GM21390 (cell line): ENCODE data around the gene MKNK2.
A peak's percentile ranks its signal among the peaks of the same experiment; 100 is the strongest.
"Not testable (repeated sequence)": the region's sequence is repeated elsewhere in the genome, so short reads cannot be mapped to it uniquely, and the experiment has no call there.

ENCODE experiments used
- ATAC-seq: cut with Tn5 transposase; IDR thresholded peaks from one replicate; pipeline ENCODE4 v1.9.1; 2021; ENCODE audit not compliant: unreplicated experiment

MKNK2 gene

DNA sequence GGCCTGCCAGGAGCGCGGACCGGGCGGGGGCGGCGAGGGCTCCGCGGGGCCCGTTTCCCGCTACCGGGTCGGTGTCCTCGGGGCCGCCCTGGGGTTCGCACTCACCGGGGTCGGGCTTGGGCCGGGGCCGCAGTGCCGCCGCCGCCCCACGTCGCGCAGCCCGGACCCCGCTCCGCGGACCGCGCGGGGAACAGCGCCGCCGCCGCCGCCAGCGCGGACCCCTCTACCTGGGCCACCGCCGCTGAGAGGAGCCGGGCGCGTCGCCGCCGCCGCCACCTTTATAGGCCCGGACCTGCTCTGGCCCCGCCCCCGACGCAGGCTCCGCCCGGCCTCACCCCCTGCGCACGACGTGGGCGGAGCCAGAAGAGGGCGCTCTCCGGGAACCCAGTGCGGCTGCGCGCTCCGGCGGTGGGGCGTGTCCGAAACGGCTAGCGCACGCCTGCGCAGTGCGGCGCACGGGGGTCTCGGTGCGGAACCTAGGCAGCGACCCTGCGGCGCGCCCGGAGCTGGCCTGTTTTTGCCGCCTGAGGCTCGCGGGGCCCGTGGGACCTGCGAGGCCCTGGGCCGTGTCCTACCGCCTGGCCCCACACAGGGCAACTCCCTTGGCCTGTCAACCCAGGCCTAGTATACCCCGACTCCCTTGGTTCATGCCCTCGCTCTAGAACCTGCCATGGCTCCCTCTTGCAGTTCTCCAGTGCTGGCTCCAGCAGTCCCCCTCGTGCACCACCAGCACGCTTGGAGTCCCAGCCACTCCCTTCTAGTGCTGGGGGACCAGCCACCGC, at the start of gene MKNK2:
Gene MKNK2, minus strand, starts transcription at position 254 of the 782 bp plus-strand sequence. CDS start 393 bp downstream, outside the sequence.
- ATAC-seq, result peak; percentile 37

DNA sequence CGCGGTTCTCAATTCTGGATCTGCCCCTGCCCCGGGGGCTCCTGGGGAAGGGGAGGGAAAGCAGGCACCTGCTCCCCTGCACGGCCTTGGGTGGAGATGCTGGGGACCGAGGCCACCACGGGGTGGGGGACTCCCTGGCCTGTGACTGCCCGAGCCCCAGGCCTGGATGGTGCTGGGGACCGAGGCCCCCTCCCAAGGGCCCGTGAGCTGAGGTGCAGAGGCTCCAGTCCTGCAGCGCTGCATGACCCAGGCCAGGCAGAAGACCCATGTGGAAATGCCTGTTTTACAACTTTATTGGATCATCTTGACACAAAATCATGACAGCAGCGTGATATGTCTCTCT, 49.6 kb upstream of the MKNK2 start:
- ATAC-seq, result no peak

DNA sequence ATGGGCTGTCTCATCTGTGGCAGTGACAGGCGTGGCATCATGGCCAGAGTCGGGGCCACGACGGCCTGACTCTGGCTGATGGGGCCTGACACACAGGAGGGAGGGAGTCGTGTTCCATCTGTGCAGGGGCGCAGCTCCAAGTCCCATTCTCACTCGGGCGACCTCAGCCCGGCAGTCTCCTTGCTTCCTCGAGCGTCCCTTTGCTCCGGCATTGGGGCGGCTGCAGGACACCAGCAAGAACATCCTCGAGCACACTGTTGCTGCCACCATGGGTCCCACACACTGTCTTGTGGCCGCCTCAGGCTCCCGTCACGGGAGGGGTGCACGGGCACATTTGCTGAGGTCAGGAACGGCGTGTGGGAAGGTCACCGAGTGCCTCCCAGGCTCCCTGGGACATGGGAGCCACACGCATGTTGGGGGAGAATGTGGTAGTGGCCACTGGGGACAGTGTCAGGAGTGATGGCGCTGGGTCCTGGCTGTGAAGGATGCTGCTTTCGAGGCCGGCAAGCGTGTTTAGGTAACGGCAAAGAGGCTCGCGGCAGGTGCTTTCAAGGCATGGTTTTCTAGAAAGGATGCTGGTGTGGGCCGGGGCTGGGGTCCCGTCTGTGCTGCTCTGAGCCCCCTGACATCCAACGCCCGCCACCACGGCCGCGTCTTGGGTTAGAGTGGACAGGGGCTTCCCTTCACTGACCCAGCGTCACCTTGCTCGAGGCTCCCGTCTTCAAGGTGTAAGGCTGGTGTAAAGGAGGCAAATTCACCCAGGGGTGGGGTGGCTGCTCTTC, 49.1 kb upstream of the MKNK2 start:
- ATAC-seq, result no peak

DNA sequence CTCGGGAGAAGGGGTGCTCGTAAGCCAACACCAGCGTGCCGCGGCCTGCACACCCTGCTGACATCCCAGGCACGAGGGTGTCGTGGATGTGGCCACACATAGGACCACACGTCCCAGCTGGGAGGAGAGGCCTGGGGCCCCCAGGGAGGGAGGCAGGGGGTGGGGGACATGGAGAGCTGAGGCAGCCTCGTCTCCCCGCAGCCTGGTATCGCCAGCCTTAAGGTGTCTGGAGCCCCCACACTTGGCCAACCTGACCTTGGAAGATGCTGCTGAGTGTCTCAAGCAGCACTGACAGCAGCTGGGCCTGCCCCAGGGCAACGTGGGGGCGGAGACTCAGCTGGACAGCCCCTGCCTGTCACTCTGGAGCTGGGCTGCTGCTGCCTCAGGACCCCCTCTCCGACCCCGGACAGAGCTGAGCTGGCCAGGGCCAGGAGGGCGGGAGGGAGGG, 48.0 kb upstream of the MKNK2 start:
- ATAC-seq, result no peak

DNA sequence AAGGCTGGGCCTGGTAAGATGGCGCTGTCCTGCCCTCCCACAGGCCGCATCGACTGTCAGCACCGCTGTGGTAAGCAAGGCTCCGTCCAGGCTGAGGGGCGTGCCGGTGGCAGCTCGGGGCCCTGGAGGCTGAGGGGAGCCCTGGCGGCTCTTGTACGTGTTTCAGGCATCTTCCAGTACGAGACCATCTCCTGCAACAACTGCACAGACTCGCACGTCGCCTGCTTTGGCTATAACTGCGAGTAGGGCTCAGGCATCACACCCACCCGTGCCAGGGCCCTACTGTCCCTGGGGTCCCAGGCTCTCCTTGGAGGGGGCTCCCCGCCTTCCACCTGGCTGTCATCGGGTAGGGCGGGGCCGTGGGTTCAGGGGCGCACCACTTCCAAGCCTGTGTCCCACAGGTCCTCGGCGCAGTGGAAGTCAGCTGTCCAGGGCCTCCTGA, 46.9 kb upstream of the MKNK2 start:
- ATAC-seq, result no peak

DNA sequence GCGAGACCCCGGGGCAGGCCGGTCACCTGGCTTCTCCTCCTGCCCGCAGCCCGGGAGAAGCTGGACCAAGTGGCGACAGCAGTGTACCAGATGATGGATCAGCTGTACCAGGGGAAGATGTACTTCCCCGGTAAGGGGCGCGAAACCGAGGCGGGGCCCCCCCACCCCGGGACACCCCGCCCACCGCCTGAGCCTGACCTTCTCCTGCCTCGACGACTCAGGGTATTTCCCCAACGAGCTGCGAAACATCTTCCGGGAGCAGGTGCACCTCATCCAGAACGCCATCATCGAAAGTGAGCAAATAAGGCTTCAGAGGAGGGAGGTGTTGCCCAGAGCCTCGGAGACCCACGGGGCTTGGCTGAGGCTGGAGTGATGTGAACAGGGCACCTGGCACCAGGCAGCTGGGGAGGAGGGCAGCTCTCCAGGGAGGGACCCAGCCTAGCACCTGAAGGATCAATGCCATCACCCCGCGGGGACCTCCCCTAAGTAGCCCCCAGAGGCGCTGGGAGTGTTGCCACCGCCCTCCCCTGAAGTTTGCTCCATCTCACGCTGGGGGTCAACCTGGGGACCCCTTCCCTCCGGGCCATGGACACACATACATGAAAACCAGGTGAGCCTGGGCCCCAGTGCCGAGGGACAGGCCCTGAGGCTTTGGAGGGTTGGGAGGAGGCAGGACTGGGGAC, 46.3 kb upstream of the MKNK2 start:
- no peak for ATAC-seq

DNA sequence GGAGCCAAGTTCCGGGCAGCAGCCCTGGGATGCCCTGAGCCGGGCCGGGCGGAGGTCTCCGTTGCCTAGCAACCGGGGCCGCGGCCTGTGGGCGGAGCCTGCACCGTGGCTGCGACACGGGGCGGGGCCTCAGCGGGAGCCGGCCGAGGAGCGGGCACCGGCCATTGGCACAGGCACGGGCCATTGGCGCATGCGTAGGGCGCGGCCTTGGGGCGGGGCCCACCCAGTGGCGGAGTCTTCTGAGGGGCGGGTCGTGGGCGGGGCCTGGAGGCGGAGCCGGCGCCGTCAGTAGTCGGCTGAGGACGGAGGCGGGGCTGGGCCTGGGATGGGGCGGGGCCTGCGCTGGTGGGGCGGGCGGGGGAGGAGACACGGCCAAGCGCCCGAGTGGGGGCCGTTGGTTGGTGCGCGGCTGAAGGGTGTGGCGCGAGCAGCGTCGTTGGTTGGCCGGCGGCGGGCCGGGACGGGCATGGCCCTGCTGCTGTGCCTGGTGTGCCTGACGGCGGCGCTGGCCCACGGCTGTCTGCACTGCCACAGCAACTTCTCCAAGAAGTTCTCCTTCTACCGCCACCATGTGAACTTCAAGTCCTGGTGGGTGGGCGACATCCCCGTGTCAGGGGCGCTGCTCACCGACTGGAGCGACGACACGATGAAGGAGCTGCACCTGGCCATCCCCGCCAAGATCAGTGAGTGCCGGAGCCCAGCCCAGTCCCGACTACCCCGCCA, 45.6 kb upstream of the MKNK2 start, which contains the start of gene IZUMO4:
Gene IZUMO4, plus strand, starts transcription at position 436 of the 723 bp plus-strand sequence. Its CDS starts 31 bp downstream, at position 467.
- peak; percentile 57 for ATAC-seq

DNA sequence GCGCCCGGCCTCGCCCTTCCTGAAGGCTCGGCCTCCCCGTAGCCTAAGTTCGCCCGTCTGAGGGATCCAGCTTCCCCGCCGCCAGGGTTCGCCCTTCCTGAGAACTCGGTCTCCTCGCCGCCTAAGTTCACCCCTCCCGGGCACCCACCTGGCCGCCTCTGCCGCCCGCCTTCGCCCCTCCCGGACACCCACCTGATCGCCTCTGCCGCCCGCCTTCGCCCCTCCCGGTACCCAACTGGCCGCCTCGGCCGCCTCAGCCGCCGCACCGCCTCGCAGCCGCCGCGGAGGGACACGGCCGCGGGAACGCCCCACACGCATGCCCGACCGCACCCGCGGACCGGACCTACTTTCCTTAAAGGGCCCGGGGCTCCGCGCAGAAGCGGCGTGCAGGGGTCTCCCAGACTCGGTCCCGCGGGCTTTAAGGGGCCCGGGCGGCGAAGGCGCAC, 45.0 kb upstream of the MKNK2 start, which contains the start of gene MOB3A:
Gene MOB3A, minus strand, starts transcription at position 293 of the 446 bp plus-strand sequence. CDS start 17,766 bp downstream, outside the sequence.
- peak; percentile 26 for ATAC-seq

DNA sequence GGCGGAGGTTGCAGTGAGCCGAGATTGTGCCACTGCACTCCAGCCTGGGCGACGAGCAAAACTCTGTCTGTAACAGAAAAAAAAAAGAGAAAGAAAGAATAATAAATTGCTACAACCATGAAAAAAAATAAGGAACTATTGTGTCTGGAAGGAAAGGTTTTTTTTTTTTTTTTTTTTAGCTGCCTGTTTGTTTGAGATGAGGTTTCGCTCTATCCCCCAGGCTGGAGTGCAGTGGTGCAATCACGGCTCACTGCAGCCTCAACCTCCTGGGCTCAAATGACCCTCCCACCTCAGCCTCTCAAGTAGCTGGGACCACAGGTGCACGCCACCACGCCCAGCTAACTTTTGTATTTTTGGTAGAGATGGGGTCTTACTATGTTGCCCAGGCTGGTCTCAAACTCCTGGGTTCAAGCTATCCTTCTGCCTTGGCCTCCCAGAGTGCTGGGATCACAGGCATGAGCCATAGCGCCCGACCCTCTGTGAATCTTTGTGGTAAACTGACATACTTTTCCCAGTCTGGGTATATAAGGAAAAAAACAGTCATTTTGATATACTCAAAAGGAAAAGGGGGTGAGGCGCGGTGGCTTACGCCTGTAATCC, 41.0 kb upstream of the MKNK2 start:
- ATAC-seq, result not testable (repeated sequence)

DNA sequence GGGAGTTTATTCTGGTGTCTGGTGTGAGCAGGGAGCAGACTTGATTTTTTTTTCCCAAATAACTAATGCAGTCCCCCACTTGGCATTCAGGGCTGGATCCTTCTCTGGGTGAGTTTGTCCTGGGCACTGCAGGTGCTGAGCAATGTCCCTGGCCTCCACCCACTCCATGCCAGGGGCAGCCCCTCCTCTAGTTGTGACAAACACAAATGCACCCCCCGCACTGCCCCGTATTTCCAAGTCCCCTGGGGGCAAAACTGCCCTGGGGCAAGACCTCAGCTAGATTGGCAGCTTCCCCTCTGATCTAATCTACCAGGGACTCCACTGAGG, 38.6 kb upstream of the MKNK2 start:
- no peak for ATAC-seq

DNA sequence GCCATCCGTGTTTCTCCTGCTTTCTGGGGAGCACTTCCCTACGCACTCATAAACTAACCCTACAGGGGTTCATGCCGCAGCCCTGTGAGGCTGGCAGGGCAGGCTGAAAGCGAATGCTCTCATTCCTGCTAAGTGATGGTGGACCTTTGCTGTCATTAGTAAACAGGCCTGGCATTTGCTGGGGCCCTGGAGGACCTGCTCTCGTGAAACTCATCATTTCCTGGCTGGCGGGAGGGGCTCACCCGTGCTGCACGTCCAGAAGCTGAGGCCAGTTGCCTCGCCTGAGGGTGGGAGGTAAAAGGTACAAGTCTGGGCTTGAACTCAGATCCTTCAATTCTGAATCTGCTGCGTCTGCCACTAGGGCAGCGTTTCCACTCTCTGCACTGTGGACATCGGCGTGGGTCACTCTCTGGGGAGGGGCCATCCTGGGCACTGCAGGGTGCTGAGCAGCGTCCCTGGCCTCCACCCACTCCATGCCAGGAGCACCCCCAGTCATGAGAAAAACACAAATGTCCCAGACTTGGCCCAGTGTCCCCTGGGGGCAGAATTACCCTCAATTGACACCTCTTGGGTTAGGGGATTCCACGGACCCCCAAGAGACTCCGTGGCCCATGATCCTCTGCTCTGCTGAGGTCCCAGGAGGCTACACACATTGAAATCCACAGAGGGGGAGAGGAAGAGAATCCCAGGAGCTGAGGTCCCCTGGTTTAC, 38.1 kb upstream of the MKNK2 start:
- no peak for ATAC-seq

DNA sequence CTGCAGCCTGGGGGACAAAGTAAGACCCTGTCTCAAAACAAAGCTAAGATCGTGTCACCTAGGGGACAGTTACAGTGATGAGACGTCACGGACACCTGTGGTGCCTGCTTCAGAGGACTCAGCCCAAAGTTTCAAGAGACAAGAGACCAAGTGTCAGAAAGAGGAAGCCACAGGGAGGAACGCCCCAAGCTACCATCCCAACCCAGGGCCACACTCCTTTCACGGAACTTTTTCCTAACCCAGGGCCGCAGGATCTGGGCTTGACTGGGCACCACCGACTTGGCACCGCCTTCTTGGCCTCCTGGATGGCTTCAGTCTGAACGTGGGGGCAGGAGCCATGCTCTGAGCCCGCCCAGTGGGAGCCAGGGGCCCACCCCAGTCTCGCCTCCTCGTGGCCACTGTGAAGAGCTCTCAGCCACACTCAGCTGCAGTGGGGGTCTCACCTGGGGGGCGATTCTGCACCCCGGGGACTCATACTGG, 36.6 kb upstream of the MKNK2 start:
- no peak for ATAC-seq

DNA sequence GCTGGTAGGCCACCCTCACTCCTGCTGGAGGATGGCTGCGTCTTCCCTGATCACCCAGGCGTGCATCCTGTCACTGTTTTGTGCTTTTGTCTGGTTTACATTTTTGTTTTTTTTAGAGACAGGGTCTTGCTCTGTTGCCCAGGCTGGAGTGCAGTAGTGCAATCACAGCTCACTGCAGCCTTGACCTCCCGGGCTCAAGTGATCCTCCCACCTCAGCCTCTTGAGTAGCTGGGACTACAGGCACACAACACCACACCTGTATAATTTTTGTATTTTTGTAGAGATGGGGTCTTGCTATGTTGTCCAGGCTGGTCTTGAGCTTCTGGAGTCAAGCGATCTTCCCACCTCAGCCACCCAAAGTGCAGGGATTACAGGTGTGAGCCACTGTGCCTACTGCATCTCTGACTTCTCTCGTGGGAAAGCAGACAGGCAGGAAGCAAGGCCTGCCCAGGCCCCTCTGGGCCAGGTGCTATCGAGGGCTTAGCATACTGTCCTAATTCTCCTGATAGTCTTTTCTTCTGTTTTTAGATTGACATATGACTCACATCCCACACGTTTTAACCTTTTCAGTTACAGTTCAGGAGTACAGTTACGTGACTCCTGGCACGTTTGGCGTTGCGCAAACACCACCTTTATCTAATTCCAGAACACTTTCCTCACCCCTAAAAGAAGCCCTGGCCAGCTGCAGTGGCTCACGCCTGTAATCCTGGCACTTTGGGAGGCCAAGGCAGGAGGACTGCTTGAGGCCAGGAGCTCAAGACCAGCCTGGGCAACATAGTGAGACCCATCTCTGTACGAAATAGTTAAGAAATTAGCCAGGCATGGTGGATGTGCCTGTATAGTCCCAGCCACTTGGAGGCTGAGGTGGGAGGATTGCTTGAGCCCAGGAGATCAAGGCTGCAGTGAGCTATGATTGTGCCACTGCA, 35.9 kb upstream of the MKNK2 start:
- ATAC-seq, result not testable (repeated sequence)

DNA sequence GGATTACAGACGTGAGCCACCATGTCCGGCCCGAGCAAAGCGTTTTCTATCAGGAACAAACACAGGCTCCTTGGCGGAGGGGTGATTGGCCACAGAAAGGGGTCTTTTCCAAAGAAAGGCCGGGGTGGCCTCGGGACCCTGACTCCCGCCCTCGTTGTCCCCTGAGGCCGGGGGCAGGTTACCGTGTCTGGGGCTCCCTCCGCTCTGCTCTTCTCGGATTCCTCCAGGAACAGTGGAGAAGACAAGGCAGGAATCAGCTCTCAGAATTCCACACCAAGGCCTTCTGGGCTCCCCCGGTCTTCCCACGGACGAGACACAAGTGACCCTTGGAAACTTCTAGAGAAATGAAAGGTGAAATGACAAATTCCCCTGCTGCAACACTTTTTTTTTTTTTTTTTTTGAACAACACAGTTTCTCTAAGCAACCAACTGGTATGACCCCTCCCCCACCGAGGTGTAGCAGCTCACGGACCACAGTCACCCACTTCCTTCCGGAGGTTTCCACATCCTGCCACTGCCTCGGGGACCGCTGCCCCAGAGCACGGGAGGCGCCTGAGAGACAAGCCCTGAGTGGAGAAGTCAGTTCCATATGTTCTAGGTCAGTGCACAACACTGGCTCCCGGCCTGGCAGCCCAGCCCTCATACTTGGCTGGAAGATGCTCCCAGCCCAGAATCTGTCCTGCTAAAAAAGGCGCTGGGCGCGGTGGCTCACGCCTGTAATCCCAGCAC, 34.1 kb upstream of the MKNK2 start:
- ATAC-seq, result no peak

DNA sequence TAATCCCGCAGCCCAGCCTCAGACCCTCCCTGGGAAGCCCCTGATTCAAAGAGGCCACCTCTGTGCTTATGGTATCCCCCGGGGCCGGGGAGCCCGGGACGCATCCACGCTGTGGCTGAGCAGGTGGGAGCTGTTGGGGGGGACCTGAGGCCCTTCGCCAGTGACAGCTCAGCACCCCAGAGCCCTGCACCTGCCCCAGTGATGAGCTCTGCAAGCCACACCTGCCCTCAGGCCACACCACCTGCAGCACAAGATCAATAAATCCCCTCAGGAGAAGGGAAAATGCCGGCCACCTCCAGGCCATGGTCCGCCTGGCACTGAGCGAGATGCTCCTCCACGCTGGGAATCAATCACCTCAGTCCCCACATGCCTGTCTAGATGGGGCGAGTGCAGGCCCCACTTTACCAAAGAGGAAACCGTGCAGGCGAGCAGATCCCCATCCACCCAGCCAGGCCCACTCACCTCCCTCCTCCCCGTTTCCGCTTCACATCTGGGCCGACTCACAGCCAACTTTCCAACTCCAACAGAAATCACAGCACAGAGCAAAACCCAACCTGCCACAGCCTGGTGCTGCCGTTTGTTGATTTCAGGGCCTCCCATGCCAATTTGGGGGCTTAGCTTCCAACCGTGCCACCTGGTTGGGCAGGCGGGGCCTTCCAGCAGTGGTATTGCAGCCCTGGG, 32.3 kb upstream of the MKNK2 start:
- ATAC-seq, result no peak

DNA sequence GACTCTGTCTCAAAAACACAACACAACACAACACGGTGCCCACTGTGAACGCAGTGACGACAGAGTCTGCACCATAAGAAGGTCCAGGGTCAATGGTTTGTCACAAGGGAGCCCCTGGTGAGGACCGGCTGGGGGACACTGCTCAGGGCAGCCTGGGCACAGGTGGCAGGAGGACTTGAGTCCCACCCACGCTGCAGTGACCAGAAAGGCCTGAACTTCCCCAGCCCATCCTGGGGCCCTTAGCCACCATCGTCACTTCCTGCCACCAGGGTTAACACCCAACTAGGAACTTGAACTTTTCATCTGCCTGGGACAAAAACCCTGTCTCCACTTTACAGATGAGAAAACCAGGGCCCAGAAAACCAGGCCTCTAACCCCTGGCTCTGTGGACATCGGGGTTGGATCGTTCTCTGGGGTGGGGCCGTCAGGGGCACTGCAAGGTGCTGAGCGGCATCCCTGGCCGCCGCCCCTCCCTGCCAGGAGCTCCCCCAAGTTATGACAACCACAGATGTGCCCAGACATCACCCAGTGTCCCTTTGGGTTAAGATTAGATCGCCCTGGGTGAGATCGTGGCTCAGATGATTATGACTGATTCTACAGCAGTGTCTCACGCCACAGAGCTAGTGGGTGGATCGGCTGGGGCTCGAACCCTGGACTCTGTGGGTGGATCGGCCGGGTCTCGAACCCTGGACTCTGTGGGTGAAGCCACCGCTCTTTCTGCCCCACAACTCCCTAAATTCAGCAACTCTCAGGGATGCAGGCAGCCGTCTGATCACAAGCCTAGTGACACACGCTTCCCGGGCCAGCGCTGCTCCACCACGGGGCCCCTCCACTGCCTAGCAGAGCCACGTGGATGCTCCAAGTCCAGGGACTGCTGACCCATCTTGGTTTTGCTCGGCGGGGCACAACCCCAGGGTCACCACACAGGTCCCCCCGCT, 31.1 kb upstream of the MKNK2 start:
- ATAC-seq, result no peak
